Skin of body (tissue), 2 donors: ENCODE results near the gene RAX. TPM values are rescaled to one million over a fixed set of nuclear protein-coding genes. Genes with fewer than 3 reads are reported as not detected.
A peak's percentile ranks its signal among the peaks of the same experiment; 100 is the strongest.

Source experiments
- DNase-seq: peaks from one replicate; lab custom pipeline; 2025; lab: John Stamatoyannopoulos, UW
- total RNA-seq: library from RNA; depleted of rRNA; stranded (reverse); fragments of >200 nt; gene quantifications from one replicate; pipeline ENCODE4 v1.2.3, GENCODE V29; 2014

The RAX gene
- total RNA-seq, 1 donor from 2014 or later: 0.39 TPM

- peak; percentile 94 for DNase-seq
These were observed 24.0 kb downstream of the RAX start for GRCh38 chr18:59249199-59249774.

DNA sequence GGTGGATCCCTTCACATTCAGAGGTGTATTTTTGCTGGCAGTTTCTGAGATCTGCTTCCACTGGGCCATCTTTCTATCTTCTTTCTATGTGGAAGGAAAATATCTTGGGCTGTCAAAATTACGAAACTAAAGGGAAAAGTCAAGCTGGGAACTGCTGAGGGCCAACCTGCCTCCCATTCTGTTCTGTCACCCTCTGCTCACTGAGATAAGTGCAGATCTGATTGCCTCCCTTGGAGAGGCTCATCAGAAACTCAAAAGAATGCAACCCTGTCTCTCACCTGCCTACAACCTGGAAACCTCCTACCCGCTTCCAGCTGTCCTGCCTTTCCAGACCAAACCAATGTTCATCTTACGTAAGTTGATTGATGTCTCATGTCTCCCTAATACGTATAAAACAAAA lies 26.5 kb downstream of the RAX start:
- DNase-seq: no peak

DNA sequence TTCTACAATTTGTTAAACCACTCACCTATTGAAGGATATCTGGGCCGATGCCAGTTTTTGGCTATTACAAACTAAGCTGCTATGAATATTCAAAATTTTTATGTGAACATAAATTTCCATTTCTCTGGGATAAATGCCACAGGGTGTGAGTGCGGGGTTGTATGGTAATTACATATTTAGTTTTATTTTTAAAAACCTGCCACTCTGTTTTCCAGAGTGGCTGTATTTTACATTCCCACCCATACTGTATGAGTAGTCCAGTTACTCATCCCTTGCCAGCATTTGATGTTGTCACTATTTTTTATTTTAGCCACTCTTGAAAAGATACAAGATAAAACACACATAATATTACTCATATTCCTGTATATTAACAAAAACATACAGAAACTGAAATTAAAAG lies 30.3 kb downstream of the RAX start:
- no peak for DNase-seq

DNA sequence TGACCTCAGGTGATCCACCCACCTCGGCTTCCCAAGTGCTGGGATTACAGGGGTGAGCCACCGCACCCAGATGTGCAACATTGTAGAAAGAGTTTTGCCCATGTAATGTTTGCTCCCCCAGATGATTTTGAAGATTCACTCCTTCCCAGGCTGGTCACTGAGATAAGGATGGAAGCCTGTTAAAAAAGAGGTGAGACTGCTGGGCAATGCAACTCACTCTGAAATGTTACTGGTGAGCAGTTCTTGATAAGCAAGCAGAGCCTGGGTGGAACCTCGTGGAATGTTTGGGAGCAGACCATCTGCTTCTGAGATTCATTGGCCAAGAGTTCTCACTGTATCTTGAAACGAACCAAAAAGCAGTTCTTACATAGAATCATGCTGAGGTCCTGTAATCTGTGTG lies 33.6 kb downstream of the RAX start:
- no peak for DNase-seq

DNA sequence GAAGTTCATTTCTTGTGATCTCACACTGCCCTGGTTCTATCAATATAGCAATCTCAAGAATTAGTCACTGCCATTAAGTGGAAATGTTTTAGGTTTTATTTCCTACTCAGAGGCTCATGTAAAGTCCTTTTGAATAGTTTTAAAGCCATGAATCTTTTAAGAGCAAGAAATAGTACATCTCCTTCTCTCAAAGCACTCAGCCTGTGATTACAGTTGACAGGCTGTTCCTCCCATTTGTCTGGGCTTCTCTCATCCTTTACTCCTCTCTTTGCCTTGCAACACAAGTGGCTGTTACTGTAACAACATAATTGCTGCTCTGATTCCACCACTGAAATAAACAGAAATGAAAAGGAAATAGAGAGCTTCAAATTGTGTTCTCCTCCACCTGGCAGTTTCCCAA lies 34.9 kb downstream of the RAX start:
- no peak for DNase-seq

DNA sequence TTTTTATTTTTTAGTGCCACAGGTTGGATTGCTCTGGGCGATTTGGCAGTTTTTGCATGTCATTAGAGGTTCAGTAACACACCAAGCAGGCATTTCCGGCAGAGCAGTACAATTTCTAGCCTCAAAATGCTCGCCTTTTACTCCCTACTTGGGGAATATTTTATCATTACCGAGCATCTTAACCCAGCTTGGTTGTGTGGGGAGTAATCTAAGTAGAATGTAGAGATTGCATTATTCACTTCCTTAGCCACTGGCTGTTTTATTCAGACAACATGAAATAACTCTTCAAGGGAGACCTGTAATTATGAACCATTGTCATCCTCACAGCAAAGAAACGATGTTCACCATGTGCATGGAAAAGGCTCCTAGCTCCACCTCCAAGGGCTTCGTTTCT lies 40.2 kb downstream of the RAX start:
- no peak for DNase-seq

DNA sequence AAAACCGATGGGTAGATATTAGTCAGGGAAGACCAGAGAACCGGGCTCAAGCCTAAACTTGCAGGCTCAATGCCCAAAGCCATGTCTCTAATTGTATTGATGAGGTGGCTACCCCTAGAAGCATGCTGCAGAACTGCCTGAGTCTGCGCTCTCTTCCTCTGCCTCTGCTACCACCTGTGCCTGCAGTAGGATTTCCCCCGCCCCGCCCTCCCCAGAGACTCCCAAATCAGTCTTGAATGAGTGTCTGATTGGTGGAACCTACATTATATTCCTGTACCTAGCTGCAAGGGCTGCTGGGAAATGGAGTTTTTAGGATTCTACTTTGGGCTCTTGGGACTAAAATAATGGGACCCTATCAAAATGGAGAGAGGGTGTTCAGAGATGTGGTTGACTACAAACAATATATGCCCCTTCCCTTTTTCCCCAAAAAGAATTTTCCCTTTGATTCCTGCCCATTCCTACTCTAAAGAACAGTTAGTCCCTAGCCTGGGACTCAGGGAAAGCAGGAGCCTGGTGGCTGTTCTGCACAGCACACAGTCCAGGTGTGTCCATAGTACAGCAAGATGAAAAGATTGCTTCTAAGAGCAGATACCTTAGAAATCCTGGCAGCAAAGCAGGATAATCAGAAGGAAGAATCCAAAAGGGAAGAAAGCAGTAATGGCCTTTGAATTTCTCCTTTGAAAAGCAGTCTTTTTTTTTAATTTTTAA lies 40.8 kb downstream of the RAX start:
- DNase-seq: no peak

- peak; percentile 14 for DNase-seq
These were observed 41.4 kb downstream of the RAX start for GRCh38 chr18:59231877-59232276.

GRCh38 chr18:59231114-59231513 lies 42.1 kb downstream of the RAX start:
- DNase-seq: no peak

DNA sequence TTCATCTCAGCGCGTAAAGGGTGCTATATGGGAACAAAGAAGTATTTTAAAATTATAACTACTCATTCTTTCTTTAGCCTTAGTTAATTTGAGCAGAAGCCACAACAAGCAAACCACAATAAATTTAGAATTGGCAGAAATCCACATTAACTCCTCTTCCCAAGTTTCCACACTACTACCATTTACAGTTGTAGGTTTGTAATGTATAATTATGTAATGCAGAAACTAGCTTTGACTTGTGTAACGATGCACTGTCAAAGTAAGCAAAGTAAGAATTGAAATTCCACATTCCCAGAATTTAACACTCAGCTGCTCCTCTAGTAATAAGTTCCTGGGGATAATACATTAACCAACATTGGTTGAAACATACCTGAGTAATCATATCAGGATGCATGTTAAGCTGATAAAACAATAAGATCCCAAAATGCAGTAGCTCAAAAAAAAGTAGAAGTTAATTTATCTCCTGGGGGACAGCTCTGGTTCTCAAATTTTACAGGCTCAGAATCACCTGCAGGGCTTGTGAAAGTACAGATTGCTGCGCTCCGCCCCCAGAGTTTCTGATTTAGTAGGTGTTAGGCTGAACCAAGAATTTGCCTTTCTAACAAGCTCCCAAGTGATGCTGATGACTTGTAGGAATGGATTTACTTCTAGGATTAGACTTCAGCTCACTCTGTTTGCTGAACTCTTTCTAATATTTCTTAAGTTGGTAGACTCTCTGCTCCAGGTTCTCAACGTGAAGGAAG lies 43.4 kb downstream of the RAX start:
- peak; percentile 40 for DNase-seq

DNA sequence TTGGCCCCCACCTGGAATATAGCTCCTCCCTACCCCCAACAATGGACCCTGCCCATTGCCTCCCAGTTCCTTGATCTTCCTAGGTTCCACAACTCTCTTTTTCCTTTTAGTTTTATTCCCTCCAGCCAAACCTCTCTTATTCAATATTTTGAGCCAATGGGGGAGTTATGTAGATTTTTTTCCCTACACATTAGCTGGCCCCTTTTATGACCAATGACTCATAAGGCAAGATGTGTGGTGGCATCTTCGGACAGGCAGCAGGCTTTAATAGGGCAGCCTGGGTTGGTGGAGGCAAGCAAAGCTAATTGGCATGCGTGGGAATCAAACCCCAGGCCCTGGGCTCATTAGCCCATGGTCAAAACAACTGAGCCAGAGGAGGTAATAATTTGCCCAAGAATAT lies 44.1 kb downstream of the RAX start:
- no peak for DNase-seq

DNA sequence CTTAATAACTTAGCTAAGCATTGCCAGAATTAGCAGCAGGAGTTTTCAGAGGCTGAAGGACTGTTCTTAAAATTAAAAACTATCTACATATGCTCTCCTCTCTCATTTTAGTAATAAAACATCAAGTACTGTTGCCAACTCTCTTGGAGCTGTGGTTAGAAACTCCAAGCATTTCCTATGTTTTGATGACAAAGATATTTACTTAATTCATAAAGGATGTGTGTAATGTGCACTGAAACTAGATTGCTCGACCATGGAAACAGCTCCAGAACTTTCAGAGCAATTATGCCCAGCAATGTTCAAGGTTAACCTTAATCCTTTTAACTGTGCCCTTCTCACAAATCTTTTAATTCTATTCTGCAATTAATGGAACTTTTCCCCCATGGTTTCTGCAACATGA lies 44.9 kb downstream of the RAX start:
- peak; percentile 88 for DNase-seq

DNA sequence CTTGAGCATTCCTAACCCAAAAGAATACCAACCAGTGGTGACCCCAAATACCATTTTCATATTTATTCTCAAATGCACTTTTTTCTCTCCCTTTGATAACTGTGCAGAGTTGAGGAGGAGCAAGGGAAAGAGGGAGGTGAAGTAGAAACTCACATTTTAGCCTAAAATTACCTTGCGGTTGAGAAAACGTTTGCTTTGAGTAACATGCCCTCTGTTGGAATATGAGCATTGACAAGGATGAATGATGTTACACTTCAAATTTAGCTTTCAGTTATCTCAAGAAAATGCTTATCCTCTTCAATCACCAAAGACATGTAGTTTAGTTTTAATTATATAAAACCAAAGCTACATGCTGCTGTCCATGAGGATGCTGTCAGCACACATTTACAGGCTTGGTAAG lies 50.9 kb downstream of the RAX start:
- no peak for DNase-seq

DNA sequence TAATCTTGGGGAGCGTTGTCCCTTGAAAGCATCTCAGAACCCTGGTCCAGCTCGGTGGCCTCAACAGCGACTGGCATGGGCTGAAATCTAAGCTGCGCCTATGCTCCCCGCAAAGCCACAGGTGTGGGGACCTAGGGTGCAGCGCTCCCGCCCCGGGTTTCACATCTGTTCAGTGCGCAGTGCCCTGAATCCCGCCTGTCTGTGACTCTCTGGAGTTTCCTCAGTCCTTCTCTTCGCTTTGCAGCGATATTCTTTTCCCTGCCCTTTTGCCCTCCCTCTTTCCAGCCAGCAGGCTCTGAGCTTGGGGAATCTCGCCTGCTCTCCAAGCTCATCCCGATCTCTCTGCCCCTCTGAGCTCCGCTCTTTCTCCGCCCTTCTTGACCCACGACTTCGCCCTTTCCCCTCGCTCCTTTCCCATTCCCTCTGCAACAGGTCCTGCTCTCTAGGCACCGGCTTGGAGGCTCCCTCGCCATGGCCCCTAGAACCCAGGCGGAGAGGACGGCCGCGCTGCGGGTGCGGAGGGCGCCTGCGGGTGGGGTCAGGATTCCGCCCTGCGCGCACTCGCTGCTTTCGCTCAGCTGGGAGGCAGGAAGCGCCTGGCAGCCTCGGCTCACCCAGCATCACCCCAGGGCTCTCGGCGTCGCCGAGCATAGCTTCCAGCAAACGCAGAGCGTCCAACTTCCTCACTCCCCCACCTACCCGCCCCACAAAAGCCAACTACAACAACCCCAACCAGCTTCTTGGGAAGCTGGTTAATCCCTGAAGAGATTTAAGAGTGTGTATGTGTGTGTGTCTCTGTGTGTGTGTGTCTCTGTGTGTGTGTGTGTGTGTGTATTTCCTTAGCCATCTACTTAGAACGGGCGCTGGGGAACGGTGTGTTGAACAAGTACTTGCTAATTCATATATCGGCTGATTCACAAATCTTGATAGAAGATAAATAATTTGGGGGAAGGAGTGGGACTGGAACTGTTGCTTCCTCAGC lies 52.2 kb downstream of the RAX start:
- DNase-seq: no peak

GRCh38 chr18:59220164-59220783 lies 53.0 kb downstream of the RAX start:
- no peak for DNase-seq

- DNase-seq: no peak
These were observed 53.5 kb downstream of the RAX start, which contains the start of gene GRP for GRCh38 chr18:59219672-59220163. TSS of gene GRP (plus strand) at chr18:59220158. CDS start at chr18:59220266, 108 bp downstream.

DNA sequence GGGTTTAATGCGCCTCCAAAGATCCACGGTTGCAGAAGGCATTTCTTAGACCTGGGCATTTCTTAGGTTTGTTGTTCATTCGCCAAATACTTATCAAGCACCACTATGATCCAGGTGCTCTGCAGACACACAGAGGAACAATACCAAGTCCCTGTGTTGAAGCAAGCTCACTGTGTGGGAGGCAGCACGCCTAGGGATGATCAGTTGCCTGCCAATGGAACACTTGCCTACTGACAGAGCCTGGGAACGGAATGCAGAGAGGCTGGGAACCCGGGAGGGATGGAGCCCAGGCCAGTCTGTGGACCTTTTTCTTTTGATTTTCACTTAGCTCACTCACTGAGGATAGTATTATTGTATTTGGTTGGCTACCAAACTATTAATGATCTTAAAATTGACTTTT lies 55.2 kb downstream of the RAX start:
- no peak for DNase-seq
